CD4-positive, alpha-beta T cell treated with Interleukin-10 for 1 hour (primary cell): ENCODE measurements around the gene BCAS3.
"Not testable (repeated sequence)": the region's sequence is repeated elsewhere in the genome, so short reads cannot be mapped to it uniquely, and the experiment has no call there.

Source experiments
- DNase-seq: peaks from one replicate; pipeline ENCODE4 v3.0.0-alpha.2; 2020

The BCAS3 gene

DNA sequence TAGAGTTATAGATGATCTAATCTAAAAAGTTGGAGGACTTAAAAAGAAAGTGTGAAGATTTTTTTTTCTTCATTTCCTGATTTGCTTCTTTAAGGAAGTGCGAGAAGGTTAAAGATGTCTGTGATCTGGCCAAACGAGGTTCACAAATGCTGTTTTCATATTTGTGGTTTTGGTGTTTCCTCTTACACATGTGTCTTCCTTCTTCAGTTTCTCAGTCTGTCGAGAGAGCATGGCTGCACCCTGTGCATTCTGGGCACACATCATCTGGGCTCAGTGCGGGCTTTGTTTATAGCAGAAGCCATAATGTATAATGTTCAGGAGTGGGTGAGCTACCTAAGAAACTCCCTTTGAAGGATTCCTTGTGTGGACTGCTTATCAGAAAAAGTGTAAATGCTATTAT lies 461.6 kb downstream of the BCAS3 start:
- DNase-seq = peak; percentile 69

DNA sequence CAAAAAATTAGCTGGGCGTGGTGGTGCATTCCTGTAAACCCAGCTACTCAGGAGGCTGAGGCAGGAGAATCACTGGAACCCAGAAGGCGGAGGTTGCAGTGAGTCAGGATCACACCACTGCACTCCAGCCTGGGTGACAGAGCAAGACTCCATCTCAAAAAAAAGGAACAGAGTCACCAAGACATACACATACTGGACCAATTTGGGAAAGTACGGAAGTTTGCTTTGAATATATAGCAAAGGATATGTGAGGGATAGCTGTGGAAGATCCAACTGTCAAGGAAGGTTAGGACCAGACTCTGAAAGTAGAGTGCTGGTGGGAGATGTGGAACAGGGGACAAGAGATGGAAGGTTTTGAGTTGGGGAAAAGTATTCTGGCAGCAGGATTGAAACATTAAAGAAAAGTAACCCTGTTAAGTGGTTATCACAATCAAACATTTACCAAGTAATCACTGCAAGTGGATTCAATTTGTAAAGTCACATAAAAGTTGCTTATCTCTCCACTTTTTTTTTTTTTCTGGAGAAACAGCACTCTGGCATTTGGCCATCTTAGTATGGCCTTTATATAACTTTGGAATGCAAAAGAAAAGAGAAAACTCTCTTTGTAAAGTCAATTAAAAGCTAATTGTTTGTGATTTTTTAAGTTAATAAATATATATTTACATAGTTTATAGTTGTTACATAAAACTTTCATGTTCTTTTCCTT lies 462.6 kb downstream of the BCAS3 start:
- no peak for DNase-seq

DNA sequence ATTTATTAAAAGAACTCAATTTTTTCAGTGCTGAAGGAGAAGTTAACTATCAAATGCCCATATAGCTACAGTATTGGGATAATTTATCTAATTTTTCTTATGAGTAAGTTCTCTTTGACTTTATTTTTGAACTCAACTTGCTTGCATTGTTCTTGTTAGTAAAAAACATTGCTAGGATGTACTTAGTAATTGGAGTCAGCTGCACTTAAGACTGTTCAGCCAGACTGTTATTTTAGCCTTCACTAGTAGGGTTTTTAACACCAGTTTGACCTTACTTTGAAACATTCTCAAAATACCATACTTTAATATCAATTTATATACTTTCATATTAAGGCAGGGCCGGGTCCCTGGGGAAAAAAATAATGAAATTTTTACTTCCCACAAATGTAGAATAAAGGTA lies 465.4 kb downstream of the BCAS3 start:
- no peak for DNase-seq

DNA sequence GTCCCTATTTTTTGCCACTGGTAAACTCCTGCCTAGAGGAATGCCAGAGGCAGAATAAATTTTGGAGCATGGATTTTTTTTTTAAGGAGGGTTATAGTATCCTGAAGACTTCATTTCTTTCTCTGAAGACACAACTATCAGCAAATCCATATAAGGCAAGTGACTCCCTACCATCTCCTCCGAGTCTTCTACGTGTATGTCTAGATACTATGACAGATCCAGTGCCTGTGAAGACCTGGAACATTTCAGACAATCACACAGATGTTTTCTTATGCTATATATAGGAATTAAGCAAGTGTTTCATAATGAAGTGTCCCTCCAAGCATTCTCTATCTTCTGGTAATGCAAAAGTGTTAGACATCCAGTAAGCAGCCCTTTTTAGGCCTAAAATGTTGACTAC lies 466.5 kb downstream of the BCAS3 start:
- DNase-seq = no peak

DNA sequence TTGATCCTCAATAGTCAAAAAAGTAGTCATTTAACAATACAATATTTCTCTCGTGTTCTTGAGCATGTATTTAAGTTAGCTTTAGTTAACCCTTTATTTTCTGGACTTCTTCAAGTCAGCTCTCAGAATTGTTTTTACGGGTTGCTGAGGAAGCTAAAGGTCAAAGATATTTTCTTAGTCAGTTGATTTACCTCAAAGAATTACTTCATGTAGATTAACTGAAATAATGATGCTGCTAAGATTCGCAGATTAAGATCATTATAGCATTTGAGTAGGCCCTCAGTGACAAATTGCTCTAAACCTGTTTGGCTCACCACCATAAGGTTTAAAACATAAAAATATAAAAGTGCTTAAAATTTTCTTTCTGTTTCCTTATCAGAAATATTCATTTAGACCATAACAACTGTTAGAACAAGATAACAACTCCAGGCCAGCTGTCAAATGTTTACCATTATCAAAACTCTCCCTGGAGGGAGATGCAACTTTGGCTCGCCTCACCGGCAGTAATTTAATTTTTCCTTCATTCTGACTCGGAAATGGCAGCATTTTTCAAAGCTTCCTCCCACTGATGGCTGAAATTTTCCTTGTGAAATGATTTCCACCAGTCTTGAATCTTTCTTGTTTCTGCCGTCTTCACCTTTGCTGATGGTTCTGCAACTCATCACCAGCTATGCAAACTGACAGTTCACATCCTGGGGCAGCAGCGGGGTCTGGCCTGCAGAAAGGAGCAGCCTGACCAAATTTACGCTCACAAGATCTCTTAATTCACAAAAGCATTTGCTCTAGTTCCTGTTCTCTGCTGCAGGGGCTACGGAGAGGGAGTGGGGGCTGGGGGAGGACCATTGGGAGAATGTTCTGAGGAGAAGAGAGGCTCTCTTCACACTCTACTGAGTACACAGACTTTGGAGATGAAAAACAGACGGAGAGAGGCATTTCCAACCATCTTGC lies 467.2 kb downstream of the BCAS3 start:
- DNase-seq = no peak

DNA sequence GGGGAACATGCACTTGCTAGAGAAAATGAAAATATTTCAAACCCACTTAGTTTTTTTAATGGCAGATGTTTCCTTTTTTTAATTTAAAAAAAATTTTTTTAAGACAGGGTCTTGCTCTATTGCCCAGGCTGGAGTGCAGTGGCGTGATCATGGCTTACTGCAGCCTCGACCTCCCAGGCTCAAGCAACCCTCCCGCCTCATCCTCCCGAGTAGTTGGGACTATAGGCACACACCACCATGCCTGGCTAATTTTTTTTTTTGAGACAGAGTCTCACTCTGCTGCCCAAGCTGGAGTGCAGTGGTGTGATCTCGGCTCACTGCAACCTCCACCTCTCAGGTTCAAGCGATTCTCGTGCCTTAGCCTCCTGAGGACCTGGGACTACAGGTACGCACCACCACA lies 469.2 kb downstream of the BCAS3 start:
- DNase-seq = not testable (repeated sequence)

DNA sequence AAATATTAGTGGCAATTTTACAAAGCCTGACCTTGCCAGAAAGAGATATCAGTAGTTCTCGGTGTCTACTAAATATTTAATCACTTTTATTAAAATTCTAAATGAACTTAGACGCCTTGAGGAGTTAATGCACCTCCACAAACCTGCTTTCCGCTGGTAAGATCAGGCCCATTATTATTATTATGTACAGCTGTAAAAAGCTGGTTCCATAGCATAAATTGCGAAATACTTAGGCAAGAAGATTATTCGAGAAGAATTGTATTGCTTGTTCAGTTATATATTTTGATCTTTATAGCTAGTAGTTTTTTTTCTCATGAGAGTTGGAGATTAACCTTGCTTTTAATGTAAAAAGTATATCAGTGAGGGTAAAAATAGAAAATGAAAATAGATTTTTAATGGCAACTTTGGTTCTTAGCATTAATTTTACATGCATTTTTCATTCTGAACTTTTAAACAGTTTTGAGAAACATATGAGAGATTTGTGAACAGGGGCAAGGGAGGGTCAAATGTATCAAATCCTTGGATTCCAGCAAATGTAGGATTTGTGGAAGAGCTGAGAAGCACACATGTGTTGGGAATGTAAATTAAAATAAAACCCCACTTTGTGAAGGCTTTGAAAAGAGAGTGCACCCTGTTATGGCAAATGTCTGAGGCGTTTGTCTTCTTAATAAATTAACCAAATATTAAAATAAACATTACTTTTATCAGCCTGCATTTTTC lies 471.6 kb downstream of the BCAS3 start:
- no peak for DNase-seq

DNA sequence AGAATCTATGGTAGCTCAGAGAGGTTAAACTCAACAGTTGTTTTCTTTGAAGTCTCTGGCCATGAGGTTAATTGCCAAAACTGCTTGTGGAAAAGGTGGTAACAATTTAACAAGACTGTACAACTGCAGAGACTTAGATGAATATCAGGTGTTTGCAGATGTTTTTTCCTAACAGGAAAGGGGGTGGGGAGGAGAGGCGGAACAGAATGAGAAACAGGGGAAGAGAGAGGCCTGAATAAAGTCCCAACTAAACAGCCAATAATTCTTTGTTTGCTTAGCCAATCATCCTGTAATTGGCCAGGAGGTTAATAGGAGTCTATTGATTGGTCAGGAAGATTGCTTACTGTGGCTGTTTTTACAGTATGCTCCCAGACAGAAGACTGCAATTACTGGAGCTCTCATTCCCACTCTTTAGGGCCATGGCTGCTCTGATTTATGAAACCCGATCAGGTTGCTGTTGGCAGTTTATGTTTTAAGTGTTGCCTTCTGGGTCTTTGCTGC lies 472.3 kb downstream of the BCAS3 start:
- no peak for DNase-seq

DNA sequence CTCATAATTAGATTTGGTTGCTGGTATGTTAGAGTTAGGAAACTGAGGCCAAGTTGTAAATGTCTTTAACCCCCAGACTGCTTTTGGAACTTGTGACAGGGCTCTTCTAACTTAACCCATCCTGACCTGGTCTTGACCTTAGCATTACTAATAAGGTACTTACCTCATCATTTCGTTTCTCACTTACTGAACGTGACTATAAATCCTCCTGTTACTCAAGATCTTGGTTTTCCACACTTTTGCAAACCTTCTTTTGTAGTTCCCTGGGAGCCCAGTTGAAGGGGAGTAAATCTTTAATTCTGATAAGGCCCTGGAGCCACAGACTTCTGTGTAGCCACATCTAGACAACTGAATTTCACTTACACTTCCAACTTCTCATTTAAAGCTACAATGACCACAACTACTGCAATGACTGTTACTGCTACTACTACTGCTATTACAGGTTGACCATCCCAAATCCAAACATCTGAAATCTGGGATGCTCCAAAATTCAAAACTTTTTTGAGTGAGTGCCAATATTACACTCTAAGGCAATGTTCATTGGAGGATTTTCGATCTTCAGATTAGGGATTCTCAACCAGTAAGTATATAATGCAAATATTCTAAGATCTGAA lies 473.1 kb downstream of the BCAS3 start:
- no peak for DNase-seq

DNA sequence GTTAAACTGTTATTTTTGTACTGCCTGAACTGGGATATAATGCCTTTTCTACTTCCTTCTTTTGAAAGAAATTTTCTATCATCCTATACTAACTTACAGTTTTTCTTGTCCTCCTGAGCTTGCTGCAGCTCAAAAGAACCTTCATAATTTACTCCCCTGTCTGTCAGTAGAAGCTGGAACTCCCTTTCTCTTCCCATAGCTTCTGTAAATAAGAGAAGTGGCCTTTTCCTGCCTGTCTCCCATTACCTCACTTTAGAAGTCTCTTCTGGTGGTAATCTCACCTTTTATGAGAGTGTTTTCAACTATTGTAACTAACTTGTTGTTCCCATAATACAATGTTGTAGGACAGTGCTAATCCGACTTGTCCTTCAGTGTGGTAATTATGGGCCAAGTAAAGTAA lies 475.2 kb downstream of the BCAS3 start:
- DNase-seq = no peak

DNA sequence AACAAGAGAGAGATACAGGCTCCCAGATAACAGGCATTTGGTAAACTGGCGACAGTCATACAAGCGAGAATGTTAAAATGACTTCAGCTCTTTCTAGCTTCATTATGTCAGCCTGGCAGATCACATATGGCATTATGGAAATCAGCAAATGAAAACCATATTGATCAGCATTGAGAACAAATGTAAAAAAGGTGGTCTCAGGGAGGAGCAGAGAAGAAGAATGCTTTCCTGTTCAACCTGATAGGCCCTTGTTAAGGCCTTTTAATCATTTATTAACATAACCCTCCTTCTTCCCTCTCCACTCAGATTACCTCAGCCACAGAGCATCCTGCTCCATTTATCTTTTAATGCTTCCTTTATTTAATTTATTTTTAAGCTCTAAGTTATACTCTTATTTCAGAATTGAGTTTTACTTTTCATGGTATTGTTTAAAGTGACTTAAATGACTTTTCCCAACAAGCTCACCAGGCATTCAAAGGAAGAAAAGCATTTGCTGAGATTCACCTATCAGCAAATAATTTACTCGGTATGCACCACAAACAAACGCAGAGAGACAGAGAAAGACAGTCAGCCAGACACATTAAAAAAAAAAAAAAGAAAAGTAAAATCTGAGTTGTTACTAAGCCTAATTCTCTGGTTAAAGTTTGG lies 478.1 kb downstream of the BCAS3 start:
- DNase-seq = no peak

DNA sequence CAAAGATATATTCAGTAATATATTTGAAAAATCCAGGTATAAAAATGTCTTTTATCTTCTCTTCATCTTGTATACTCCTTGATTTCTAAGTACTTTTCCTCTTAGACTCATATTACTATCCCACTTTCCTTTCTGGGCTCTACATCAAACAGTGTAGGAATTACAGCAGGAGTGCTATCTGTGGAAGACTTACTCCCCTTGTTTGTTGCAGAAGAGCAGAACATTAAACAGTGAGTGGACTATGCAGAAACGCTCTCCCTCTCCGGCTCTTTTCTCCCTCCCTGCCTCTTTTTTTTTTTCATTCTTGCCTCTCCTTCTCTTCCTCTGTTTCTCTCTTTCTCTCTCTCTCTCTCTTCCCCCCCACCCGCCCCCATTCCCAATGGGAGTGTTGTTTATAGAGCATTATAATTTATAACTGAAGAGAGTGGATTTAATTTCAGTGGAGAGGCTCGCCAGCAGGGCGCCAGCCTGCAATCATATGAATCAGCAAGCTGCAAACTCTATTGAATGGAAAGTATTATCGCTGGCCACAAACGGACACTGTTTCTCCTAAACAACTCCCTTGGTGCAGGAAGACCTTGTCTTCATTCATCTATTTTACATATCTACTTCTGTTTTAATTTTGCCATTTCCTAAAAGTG lies 479.7 kb downstream of the BCAS3 start:
- no peak for DNase-seq

DNA sequence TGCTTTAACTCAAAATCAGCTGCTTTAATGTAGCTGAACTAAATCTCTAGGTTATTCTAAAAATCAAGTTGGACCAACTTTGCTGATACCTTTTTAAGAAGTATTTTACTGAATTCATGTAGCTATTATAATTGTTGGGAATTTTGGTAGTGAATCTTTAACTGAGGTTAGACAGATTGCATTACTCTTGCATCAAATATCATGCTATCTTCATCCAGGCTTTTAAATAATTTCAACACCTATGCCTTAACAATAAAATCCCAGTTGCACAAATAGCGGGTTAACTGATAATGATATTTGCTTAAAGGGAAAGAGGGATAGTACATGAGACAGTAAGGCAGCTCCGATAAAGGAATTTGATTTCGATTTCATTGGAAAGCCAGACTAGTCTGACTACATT lies 480.7 kb downstream of the BCAS3 start:
- DNase-seq = no peak

DNA sequence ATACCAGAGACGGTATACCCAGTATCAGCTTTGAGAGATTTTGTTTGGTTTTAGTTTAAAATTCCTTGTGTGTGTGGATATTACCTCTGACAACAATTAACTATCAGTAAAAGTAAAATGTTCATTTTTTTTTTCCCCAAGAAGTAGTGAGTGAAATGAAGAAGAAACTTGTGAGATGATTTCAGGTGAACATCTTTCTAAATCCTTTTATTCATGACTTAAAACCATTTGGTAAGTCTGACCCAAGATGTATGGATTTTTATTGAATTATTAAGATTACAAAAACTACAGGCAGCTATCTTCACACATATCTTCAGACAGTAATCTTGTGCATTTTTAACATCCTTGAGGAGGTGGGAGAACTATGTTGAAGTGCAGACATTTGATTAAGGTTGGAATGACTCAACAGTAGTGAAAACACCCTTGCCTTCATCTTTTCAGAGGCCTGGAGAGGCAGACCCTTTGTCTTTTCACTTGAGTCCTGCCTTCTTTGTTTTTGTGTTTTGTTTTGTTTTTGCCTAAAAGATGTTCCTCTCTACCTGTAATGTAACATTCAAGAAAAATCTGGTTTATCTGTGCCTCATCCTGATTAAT lies 481.7 kb downstream of the BCAS3 start:
- DNase-seq = no peak

DNA sequence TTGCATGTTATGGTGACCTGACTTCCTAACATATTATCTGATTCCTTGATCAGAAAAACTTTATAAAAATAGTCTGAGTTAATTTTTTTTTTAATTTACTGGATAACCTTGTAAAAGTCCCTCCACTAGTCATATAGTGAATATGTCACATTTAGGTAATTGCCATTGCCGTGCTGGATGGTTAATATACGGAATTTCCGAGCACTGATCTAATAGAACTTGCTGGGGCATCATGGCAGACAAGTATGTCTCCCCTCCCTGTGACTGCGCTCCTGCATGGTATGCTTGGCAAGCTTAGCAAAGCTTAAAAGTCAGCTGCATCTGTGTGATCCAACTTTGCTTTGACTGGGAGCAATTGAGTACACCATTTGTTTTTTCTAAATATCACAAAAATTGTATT lies 482.6 kb downstream of the BCAS3 start:
- DNase-seq = no peak

DNA sequence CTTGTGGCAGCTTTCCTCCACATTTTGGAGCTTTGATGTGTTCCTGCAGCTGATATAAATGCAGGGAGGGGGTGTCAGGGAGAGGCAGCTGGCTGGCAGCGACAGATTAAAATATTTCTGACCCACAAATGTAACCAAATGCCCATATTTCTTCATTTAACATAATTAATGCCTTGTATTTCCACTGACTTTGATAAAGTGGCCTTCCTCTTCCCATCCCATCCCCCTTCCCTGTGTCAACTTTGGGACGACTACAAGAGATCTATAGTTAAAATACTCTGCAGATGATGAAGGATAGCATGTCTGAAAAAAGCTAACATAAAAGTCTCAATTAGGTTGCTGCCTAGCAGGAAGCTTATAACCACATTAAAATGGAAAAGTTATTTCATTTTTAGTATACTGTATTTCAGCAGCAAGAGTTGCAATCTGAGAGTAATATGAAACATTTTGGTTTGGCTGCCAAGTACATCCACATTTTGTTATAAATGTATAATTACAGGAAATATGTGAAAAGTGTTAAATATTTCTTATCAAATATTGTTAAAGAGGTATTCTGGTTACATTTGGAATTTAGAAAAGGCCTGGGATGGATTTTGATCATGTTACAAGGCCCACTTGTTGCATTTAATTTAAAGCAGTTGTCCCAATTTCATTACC lies 483.3 kb downstream of the BCAS3 start:
- DNase-seq = no peak

DNA sequence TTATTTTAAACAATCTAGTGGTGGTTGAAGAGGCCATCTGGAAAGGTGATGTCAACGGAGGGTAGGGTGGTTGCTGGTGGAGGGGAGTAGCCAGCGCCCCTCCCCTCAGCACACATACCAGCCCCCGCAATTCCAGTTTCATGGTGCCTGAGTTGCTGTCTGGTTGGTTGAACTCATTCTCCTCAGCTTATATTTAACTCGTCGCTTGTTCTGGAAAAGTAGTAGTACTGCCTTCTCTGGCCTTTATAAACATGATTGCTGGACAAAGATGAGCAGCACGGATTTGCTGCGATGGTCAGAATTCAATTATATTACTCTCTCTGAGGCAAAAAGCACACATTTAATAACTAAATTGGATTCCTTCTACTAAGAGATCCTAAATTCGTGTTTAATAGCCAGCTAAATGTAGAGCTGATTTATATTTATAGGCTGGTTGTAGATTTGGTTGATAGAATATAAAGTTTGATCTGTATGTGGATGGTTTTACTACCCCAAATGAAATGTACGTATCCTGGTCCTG lies 484.0 kb downstream of the BCAS3 start:
- DNase-seq = no peak

DNA sequence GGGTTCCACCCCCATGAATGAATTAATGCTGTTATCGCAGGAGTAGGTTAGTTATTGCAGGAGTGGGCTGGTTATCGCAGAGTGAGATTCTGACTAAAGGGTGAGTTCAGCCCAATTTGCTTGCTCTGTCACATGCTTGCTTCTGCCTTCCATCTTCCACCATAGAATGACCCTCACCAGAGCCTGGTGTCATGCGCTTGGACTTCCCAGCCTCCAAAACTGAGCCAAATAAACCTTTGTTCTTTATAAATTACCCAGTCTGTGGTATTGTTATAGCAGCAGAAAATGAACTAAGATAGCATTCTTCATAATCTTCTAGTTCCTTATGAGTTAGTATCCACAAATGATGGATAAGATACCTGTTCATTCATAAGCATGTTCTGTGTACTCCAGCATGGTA lies 486.9 kb downstream of the BCAS3 start:
- DNase-seq = no peak

DNA sequence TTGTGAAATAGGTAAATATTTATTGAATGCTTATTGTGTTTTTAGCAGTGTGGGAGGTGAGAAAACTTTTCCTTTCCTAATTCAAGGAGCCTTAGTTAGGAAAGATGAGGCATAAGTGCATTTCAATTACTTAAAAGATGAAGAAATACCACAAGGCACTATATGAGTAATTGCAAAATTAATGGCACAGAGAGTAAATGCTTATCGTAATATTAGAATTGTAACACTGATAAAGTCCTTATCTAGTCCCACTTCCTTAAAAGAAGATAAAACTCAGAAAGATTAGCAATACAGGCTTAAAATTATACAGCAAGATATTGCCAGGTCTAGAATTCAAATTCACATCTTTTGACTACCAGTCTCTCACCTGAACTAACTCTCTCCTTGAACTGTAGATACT lies 489.4 kb downstream of the BCAS3 start:
- no peak for DNase-seq

DNA sequence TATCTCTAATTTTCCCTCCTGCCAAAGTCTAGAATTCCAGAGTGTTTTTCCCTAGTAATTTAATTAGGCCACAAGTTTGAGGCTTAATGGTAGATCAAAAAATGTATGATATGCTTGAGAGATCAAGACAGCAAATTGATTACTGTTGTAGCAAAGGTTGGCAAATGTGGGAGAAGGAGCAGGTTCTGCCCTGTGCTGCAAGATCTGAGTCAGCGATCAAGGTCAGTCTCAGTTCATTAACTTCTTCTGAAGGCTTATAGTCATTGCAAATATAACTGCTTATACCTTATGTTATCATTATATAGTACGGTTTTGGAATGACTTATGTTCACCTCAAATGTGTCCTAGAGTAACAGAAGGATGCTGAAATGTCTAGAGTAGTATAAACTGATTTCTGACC lies 490.9 kb downstream of the BCAS3 start:
- no peak for DNase-seq

DNA sequence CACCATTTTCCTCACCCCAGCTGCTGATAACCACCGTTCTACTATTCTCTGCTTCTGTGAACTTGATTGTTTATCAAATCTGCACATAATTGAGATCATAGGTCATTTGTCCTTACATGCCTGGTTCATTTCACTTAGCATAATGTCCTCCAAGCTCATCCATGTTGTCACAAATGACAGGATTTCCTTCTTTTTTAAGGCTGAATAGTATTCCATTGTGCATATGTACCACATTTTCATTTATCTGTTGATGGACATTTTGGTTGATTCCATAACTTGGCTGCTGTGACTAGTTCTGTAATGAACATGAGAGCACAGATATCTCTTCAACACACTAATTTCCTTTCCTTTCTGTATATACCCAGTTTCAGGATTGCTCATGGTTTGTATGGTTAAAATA lies 496.7 kb downstream of the BCAS3 start:
- no peak for DNase-seq
